Measurements from ENCODE around the gene AP4B1. TPM values are rescaled to one million over a fixed set of nuclear protein-coding genes. Genes with fewer than 3 reads are reported as not detected.

AP4B1 gene
- total RNA-seq, 1 experiment from 2014 or later = 11.1 TPM

DNA sequence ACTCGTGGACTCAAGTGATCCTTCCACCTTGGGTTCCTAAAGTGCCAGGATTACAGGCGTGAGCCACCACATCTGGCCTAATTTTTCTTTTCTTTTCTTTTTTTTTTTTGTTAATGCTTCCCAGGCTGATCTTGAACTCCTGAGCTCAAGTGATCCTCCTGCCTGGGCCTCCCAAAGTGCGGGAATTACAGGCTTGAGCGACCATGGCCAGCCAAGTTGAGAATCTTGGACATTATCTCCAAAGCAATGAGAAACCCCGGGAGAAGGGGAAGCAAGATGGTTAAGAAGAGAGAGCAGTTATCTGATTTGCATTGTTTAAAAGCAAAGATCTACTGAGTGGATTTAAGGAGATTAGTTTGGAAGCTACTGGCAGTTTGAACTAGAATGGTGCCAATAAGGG is 33.6 kb upstream of the AP4B1 start:
- Histone ChIP-seq H3K4me2 (ENCODE audit: low read length) (no peak overlapping the region), H3K4me3 (replicated peaks in 1 of 2; ENCODE audit: low read depth in 1 of 2, low read length in 2 of 2) (no peak overlapping the region), H3K9me3 (ENCODE audit: control insufficient read depth in 1 of 2, insufficient read depth in 1 of 2, low read depth in 1 of 2, low read length in 2 of 2) (no peaks in the 10 kb centered on the region), H3K79me2 (ENCODE audit: insufficient read depth, low read length) (peaks cover 71% of the 10 kb centered on the region), H3K27ac (ENCODE audit: low read depth, low read length) (no peak overlapping the region), H3K27me3 (ENCODE audit: insufficient read depth, low read length) (no peaks in the 10 kb centered on the region), H4K20me1 (ENCODE audit: insufficient read depth) (0 out of 2 replicates have a peak, but pooled peaks cover 2% of the 10 kb centered on the region), H3K9me2 (ENCODE audit: insufficient read depth) (no peaks in the 10 kb centered on the region), H3K9ac (ENCODE audit: low read length) (no peak overlapping the region), H2AFZ (ENCODE audit: low read depth, low read length, poor library complexity, severe bottlenecking) (no peak overlapping the region), H3K36me3 (ENCODE audit: control insufficient read depth in 1 of 2, insufficient read depth in 2 of 2, low read length in 2 of 2) (peaks cover 7 to 11% of the 10 kb centered on the region in 2 experiments; a peak in 3 of 4 replicates), H3K4me1 (ENCODE audit: control insufficient read depth in 1 of 2, insufficient read depth in 2 of 2, low read length in 2 of 2) (no peaks in the 10 kb centered on the region)
- POLR2A ChIA-PET = no interaction called here
- intact Hi-C loops (cut with micrococcal nuclease) = no loop called here
- RAD21 ChIA-PET (ENCODE audit: low non-redundant PET in 1 of 2, low total read pairs in 2 of 2, uncharacterized antibody in 2 of 2, unreplicated experiment in 2 of 2) = no interaction called here
- ATAC-seq = no peak
- CTCF ChIA-PET = no interaction called here
- TF ChIP-seq JUND (IDR thresholded peaks at IDR 0.05) (no peak), YY1 (IDR thresholded peaks at IDR 0.05; ENCODE audit: extremely low read depth, insufficient replicate concordance, low read depth, low read length) (no peak), TCF7L2 (IDR thresholded peaks at IDR 0.05; ENCODE audit: borderline replicate concordance, extremely low read depth, insufficient read depth, insufficient read length) (no peak), SRF (IDR thresholded peaks at IDR 0.05; ENCODE audit: low read depth) (no peak), ZFX (IDR thresholded peaks at IDR 0.05) (no peak), REST (IDR thresholded peaks at IDR 0.05; ENCODE audit: low read depth) (no peak), CTCF (IDR thresholded peaks at IDR 0.05 in 2 of 3, conservative IDR thresholded peaks at IDR 0.05 in 1 of 3; ENCODE audit: borderline replicate concordance in 1 of 3, insufficient read depth in 1 of 3, low read depth in 2 of 3, low read length in 2 of 3) (no peak), CBX3 (IDR thresholded peaks at IDR 0.05; ENCODE audit: low read depth) (no peak)
- TF ChIP-seq, protein P1, sequence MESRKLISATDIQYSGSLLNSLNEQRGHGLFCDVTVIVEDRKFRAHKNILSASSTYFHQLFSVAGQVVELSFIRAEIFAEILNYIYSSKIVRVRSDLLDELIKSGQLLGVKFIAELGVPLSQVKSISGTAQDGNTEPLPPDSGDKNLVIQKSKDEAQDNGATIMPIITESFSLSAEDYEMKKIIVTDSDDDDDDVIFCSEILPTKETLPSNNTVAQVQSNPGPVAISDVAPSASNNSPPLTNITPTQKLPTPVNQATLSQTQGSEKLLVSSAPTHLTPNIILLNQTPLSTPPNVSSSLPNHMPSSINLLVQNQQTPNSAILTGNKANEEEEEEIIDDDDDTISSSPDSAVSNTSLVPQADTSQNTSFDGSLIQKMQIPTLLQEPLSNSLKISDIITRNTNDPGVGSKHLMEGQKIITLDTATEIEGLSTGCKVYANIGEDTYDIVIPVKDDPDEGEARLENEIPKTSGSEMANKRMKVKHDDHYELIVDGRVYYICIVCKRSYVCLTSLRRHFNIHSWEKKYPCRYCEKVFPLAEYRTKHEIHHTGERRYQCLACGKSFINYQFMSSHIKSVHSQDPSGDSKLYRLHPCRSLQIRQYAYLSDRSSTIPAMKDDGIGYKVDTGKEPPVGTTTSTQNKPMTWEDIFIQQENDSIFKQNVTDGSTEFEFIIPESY (IDR thresholded peaks at IDR 0.05; ENCODE audit: extremely low read depth, insufficient replicate concordance, low read length) = no peak
- BruUV-seq (replicated peaks) = no TSS peak
- no peak for DNase-seq (ENCODE audit: low read depth, low spot score)
